ENCODE data around the gene LCN15. TPM values are rescaled to one million over a fixed set of nuclear protein-coding genes. Genes with fewer than 3 reads are reported as not detected.

The LCN15 gene, protein sequence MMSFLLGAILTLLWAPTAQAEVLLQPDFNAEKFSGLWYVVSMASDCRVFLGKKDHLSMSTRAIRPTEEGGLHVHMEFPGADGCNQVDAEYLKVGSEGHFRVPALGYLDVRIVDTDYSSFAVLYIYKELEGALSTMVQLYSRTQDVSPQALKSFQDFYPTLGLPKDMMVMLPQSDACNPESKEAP
- total RNA-seq (2012; rRNA removed) (not detected in 2 replicates), polyA plus RNA-seq (2012; rRNA removed) (not detected in 2 replicates), Bru-seq, nascent RNA (not detected), BruChase-seq, experiment 1, labeled RNA remaining after a 6-hour chase (percentile 11 among the genes with signal in this experiment), BruChase-seq, experiment 2, labeled RNA remaining after a 2-hour chase (not detected)
- not detected in 2 replicates for polyA plus RNA-seq (2012; cell fraction: cytosol; rRNA removed)
- polyA plus RNA-seq (2012; cell fraction: nucleus; rRNA removed; ENCODE audit: low replicate concordance) = not detected in 2 replicates
- long read RNA-seq = 0 reads

DNA sequence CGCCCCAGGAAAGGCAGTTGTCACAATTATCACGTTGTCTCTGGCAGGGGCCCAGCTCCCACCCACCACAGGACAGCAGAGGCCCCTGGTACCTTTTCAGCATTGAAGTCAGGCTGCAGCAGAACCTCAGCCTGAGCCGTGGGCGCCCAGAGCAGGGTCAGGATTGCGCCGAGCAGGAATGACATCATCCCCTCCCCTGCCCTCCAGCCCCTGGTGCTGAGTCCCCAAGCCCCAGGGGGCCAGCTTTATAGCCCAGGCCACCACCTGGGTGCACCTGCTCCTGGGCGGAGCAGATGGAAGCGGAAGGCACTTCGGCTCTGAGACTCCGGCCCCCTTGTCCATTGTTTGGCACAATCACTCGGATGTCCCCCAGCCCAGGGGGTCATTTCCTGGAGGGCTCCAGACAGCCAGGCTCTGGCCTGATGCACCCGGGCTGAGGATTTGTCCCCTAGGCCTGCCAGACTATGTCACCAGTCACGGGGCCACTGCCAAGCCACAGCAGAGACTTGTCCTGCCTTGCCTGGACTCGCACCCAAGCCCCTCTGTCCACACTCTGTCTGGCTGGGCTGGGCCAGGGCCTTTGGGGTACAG, at the start of gene LCN15:
TSS of gene LCN15 (minus strand) at position 218 of the 591 bp plus-strand sequence. CDS start at position 188, 30 bp downstream.
- no peak within 1 kb of the TSS for H2BK120ac ChIP-seq (ENCODE audit: low read depth, low read length)
- H3K56ac ChIP-seq (ENCODE audit: extremely low read depth, insufficient read depth, low read length) = no peak within 1 kb of the TSS
- H2BK5ac ChIP-seq (ENCODE audit: low read depth, low read length, poor library complexity, severe bottlenecking) = no peak within 1 kb of the TSS
- H3K79me1 ChIP-seq (ENCODE audit: low read depth in 1 of 2, low read length in 2 of 2) = no peaks in the 10 kb centered on the region
- H3K9me3 ChIP-seq (ENCODE audit: control insufficient read depth, insufficient read depth, low read length) = no peaks in the 10 kb centered on the region
- H2AK5ac ChIP-seq (ENCODE audit: low read depth, low read length) = no peak within 1 kb of the TSS
- no peak within 1 kb of the TSS for H3K9ac ChIP-seq (ENCODE audit: low read depth, low read length)
- no peak within 1 kb of the TSS for H2BK20ac ChIP-seq (ENCODE audit: low read depth, low read length)
- no peaks in the 10 kb centered on the region for H3K9me1 ChIP-seq (ENCODE audit: insufficient read depth, low read length)
- peak within 1 kb of the TSS; percentile 63 for H2AFZ ChIP-seq (replicated peaks; ENCODE audit: low read length, poor library complexity)
- no peak within 1 kb of the TSS for H3K4me2 ChIP-seq (ENCODE audit: low read depth, low read length)
- DNase-seq = no peak
- H4K20me1 ChIP-seq (ENCODE audit: insufficient read depth, low read length) = no peaks in the 10 kb centered on the region
- H3K4me3 ChIP-seq (ENCODE audit: insufficient read depth, low read depth, low read length) = no peak within 1 kb of the TSS
- peak within 1 kb of the TSS; percentile 72 for H2AK9ac ChIP-seq (replicated peaks; ENCODE audit: low read depth, low read length, poor library complexity)
- H3K36me3 ChIP-seq (ENCODE audit: control insufficient read depth, insufficient read depth, low read length) = no peaks in the 10 kb centered on the region
- no peak for TF ChIP-seq MAFK (IDR thresholded peaks at IDR 0.05; ENCODE audit: low read depth, low read length)
- TF ChIP-seq, protein P1, sequence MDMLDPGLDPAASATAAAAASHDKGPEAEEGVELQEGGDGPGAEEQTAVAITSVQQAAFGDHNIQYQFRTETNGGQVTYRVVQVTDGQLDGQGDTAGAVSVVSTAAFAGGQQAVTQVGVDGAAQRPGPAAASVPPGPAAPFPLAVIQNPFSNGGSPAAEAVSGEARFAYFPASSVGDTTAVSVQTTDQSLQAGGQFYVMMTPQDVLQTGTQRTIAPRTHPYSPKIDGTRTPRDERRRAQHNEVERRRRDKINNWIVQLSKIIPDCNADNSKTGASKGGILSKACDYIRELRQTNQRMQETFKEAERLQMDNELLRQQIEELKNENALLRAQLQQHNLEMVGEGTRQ (IDR thresholded peaks at IDR 0.05; ENCODE audit: low read depth, low read length) = no peak
- TF ChIP-seq, protein P2, sequence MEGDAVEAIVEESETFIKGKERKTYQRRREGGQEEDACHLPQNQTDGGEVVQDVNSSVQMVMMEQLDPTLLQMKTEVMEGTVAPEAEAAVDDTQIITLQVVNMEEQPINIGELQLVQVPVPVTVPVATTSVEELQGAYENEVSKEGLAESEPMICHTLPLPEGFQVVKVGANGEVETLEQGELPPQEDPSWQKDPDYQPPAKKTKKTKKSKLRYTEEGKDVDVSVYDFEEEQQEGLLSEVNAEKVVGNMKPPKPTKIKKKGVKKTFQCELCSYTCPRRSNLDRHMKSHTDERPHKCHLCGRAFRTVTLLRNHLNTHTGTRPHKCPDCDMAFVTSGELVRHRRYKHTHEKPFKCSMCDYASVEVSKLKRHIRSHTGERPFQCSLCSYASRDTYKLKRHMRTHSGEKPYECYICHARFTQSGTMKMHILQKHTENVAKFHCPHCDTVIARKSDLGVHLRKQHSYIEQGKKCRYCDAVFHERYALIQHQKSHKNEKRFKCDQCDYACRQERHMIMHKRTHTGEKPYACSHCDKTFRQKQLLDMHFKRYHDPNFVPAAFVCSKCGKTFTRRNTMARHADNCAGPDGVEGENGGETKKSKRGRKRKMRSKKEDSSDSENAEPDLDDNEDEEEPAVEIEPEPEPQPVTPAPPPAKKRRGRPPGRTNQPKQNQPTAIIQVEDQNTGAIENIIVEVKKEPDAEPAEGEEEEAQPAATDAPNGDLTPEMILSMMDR (conservative IDR thresholded peaks at IDR 0.05; ENCODE audit: low read depth, low read length) = no peak
- TF ChIP-seq RAD21 (IDR thresholded peaks at IDR 0.05; ENCODE audit: low read length) = no peak
- no peak for TF ChIP-seq RCOR1 (IDR thresholded peaks at IDR 0.05; ENCODE audit: insufficient replicate concordance, low read length)
- BruUV-seq (replicated peaks) = no TSS peak
- no peak within 1 kb of the TSS for H4K5ac ChIP-seq (ENCODE audit: low read depth, low read length)
- no peak within 1 kb of the TSS for H2BK15ac ChIP-seq (ENCODE audit: low read depth, low read length)
- no peak within 1 kb of the TSS for H3K4ac ChIP-seq (ENCODE audit: low read depth, low read length)
- H3K27ac ChIP-seq (ENCODE audit: insufficient read depth, low read length) = no peak within 1 kb of the TSS
- no peak within 1 kb of the TSS for H4K8ac ChIP-seq (ENCODE audit: low read depth in 2 of 2, low read length in 2 of 2)
- intact Hi-C loops (cut with micrococcal nuclease) = no loop called here
- H3K23ac ChIP-seq (ENCODE audit: low read depth, low read length) = no peak within 1 kb of the TSS
- ATAC-seq (ENCODE audit: low read depth) = no peak
- ChIA-PET POLR2A (ENCODE audit: unreplicated experiment) (no interaction called here), CTCF (no interaction called here)
- dilution Hi-C loops (cut with HindIII; ENCODE audit: low sequenced_read_pairs, unreplicated experiment) = no loop called here
- in situ Hi-C loops (cut with MboI; ENCODE audit: low sequenced_read_pairs) = no loop called here
- H3K4me1 ChIP-seq (ENCODE audit: control insufficient read depth, insufficient read depth, low read length) = no peaks in the 10 kb centered on the region
- no peak within 1 kb of the TSS for H3K14ac ChIP-seq (replicated peaks; ENCODE audit: low read depth, low read length)
- H3K27me3 ChIP-seq (ENCODE audit: control insufficient read depth, insufficient read depth, low read length) = peaks cover 7% of the 10 kb centered on the region
- H4K91ac ChIP-seq (ENCODE audit: insufficient read depth, low read depth, low read length) = no peak within 1 kb of the TSS
- no peak within 1 kb of the TSS for H3K18ac ChIP-seq (ENCODE audit: low read depth, low read length)
- 63% methylated on average over 6 of the region's 14 CpGs; no CpG with 5 or more reads in 1 of the 2 experiments for WGBS, 2 experiments (ENCODE audit: extremely low coverage in 2 of 2, insufficient read length in 1 of 2)

All from IMR-90 (cell line).